Fibroblast of skin of abdomen (primary cell): ENCODE results near the gene FBXW2.

Source experiments
- DNase-seq: peaks from one replicate; pipeline ENCODE4 v3.0.0-alpha.2; 2013

FBXW2 gene

DNA sequence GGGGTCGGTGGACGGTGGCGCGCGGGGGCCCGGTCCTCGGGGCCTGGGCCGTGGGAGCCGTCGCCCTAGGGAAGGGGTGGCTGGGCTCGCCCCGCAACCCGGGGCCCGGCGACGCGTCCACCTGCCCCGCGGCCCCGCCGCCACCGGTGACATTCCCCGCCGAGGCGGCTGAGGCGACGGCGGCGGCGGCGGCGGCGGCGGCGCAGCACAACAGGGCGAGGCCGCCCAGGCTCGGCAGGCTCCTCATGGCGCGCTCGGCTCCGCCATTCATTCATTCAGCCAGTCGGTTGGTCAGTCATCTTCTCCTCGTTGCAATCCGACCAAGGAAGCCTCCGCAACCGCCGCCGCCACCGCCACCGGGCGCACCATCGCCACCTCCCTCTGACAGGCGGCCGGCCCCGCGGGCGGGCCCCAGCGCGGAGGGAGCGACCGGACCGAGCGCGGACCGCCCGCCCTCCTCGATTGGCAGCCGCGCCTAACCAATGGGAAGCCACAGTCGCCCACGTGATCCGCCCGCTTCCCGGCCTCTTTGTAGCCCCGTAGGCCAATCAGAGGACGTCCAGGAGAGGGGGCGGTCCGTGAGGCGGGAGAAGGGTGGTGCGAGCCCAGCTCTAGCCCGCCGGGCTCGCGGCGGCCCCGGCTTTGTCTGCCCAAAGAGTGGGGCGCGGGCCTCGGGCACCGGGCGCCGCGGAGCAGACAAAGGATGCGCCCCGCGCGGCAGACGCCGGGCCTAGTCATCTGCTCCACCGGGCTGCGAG is 78.9 kb downstream of the FBXW2 start, which contains the start of gene MEGF9:
Gene MEGF9 (minus strand): TSS at position 383 of the 758 bp plus-strand sequence. CDS start 112 bp downstream, at position 271.
- peak; percentile 98 for DNase-seq

DNA sequence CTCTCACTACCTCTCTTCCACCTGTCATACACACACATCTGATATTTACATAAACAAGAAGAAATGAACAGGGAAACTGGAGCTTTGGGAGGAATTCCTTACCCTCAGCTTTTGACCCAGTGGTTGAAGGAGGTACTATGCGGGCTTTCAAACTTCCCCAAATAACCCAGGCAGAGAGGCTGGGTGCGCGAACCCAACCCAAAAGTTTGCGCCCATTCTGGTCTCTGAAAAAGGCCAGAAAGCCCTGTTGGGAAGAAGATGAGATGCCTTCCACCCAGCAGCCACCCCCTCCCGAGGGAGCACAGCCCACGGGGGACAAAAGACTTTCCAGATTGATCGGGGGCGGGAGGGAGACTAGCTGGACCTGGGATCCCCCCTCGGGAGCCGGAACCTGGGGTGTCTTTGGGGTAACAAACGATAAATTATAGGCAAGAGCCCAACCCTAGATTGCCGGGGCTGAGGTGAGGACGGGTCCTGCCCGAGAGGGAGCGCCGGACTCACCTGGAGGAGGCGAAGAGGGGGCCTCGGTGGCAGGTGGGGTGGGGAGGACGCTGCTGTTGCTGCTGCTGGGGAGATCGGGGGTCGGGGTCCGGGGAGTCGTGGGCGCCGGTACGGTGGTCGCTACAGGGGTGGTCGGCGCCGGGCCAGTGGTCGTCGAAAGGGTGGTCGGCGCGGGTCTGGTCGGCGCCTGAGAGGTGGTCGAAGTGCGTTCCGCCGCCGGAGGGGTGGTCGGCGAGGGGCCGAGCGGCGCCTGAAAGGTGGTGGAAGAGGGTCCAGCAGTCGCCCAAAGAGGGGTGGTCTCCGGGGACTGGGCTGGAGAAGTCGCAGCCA is 79.7 kb downstream of the FBXW2 start:
- no peak for DNase-seq

DNA sequence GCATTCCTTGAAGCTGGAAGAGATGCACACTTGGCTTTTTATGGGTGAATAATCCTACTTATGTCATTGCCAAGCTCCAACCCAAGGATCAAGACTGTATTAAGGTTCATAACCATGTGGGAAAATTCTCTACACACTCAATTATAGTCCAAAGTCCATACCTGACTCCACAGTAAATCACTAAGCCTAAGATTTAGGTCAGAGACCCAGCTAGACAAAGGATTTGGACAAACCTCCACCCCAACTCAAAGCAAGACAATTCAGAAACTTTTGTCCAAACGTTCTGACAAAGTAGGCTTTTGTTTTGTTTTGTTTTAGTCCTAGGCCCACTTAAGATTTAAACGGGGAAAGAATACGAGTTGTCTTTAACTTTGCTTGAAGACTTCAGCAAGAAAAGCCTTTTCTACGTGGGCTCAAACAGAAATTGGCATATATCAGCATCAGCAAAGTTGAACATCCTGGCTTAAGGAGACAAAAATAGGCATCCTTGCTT is 80.6 kb downstream of the FBXW2 start:
- no peak for DNase-seq

DNA sequence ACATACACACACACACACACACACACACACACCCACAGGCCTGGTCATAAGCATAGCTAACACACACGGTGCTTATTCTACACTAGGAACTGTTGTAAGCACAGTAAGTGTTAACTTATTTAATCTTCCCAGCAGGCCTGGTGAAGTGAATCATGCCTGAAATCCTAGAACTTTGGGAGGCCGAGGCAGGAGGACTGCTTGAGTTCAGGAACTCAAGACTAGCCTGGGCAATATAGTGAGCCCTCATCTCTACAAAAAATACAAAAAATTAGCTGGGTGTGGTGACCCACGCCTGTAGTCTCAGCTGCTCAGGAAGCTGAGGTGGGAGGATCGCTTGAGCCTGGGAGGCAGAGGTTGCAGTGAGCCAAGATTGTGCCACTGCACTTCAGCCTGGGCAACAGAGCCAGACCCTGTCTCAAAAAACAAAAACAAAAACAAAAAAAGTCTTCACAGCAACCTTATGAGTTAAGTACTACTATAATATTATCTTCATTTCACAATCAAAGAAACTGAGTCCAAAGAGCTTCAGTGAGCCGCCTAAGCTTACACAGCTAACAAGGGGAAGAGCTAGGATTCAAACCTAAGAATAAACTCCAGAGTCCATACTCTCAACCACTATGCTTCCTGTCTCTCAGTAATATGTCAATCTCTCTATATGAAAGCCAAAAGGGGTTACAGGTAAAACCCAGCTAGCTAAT is 81.2 kb downstream of the FBXW2 start:
- no peak for DNase-seq

DNA sequence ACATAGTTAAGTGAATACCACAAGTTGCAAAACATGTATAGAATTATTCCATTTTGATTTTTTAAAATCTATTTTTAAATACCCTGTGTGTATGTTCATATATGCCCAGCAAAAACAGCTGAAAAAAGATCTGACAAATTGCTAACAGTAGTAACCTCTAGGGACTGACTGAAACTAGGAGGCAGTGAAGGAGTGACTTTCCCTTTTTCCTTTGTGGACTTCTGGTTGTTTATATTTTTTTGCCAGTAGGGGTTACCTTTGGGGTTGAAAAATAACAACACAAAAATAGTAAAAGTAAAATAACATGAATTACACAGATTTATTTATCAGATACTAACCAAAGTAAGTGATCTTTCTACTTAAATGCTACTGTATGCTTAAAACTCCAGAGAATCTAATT is 81.9 kb downstream of the FBXW2 start:
- DNase-seq: no peak

DNA sequence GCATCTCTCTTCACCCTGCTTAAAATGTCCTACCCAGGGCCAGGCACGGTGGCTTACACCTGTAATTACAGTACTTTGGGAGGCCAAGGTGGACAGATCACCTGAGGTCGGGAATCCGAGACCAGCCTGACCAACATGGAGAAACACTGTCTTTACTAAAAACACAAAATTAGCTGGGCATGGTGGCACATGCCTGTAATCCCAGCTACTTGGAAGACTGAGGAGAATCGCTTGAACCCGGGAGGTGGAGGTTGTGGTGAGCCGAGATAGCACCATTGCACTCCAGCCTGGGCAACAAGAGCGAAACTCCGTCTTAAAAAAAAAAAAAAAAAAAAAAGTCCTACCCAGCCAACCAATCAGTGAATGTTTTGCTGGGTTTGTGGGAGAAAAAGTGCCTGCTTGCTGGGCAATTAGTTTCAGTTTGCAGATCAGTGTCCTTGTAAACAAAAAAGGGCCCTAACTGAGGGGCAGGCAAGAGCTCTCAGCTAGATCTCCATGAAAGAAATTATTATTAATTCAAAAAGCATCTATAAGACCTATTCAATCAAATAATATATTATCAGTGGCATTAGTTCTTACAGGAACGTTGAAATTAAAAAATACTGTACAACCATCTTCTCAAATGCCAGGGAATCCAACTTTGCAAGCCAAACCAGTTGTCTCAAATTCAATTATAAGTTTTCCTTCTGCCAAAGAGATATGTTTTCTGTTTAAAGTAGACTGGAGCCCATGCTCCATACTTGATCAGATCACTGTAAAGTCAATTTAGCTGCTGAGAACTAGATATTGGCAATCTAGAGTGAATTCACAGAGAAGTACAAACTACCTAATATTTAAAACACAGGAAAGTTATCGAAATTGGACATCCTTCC is 82.9 kb downstream of the FBXW2 start:
- DNase-seq: no peak

DNA sequence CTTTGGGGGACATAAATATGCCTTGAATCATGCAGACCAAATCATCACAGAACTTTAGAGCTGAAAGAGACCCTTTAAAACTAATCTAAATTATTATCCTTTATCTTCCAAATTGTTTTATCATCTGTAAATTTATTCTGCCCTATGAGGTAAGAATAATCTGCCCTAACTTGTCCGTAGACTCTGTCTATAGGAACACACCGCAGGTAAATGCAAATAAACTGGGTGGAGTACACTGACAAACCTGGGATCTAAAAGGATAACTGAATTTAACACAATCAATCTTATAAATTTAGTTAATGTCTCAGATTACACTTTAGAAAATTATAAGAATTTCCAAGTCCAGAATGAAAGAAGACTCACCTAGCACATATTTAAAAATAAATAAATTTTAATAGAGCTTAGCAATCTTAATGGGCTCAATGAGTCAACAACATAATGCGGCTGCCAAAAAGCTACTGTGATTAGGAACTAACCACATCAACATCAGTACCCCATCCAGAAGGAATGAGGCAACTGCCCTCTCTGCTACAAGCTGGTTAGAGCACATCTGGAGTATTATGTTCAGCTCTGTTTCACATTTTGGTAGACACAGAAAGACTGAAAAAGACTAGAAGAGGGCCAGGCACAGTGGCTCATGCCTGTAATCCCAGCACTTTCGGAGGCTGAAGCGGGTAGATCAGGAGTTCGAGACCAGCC is 84.5 kb downstream of the FBXW2 start:
- DNase-seq: peak; percentile 52

DNA sequence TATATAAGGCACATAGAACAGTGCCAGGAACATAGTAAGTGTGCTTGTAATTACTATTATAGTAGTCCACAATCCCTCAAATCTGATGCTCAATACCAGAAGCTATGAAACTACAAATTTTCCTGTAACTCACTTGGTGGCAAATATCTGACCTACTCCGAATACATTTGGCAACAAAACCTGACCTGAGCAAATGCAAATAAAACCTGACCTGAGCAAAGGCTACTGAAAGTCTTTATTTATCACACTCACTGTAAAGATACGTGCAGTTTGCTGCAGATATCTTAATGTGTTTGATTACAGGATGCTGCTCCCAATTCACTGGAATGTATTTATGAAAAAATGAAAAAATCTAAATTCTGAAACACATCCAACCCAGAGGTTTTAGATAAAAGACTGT is 86.0 kb downstream of the FBXW2 start:
- DNase-seq: no peak
